Progenitor cell of endocrine pancreas (in vitro differentiated cells): ENCODE data around the gene SUFU. TPM values are rescaled to one million over a fixed set of nuclear protein-coding genes. Genes with fewer than 3 reads are reported as not detected.
"Not testable (repeated sequence)": the region's sequence is repeated elsewhere in the genome, so short reads cannot be mapped to it uniquely, and the experiment has no call there.

Source experiments
- DNase-seq: peaks from one replicate; pipeline ENCODE4 v3.0.0; 2021; ENCODE audit warnings: low spot score; ENCODE audit not compliant: unreplicated experiment
- H3K27ac Mint-ChIP-seq: 2 replicates; pipeline ENCODE4 v1.8.0; 2021; ENCODE audit warnings: mild to moderate bottlenecking, moderate library complexity, mixed read lengths
- H3K27me3 Mint-ChIP-seq: 2 replicates; pipeline ENCODE4 v1.8.0; 2021; ENCODE audit warnings: mixed read lengths
- H3K36me3 Mint-ChIP-seq: 2 replicates; pipeline ENCODE4 v1.8.0; 2022; ENCODE audit warnings: mixed read lengths; ENCODE audit not compliant: insufficient read depth
- H3K4me1 Mint-ChIP-seq: 2 replicates; pipeline ENCODE4 v1.8.0; 2021; ENCODE audit warnings: low read depth, mixed read lengths
- H3K4me3 Mint-ChIP-seq: 2 replicates; pipeline ENCODE4 v1.8.0; 2021; ENCODE audit warnings: low read depth, mild to moderate bottlenecking, moderate library complexity, mixed read lengths
- H3K9me3 Mint-ChIP-seq: 2 replicates; pipeline ENCODE4 v1.8.0; 2021; ENCODE audit warnings: low read depth, mixed read lengths
- total RNA-seq: library from RNA; stranded (reverse); gene quantifications from 2 replicates; pipeline ENCODE4 v1.2.1, GENCODE V29; 2021
- TF ChIP-seq, protein P1 (sequence below): fragments of 200-600 bp; sonication (generic); IDR thresholded peaks from one replicate; pipeline ENCODE4 v1.5.0; 2021; ENCODE audit warnings: antibody characterized with exemption, mild to moderate bottlenecking; ENCODE audit not compliant: unreplicated experiment

The SUFU gene
- total RNA-seq, 1 donor from 2014 or later = 25.8 TPM

GRCh38 chr10:102527546-102527945 is 23.8 kb downstream of the SUFU start:
- Mint-ChIP-seq H3K27me3 (no peaks in the 10 kb centered on the region), H3K9me3 (no peaks in the 10 kb centered on the region), H3K4me1 (no peaks in the 10 kb centered on the region)

GRCh38 chr10:102534333-102534732 is 30.6 kb downstream of the SUFU start:
- H3K27ac Mint-ChIP-seq = peak overlapping the region; percentile 29
- no peaks in the 10 kb centered on the region for H3K27me3 Mint-ChIP-seq
- DNase-seq = no peak
- peaks cover 5% of the 10 kb centered on the region for H3K36me3 Mint-ChIP-seq
- H3K9me3 Mint-ChIP-seq = no peaks in the 10 kb centered on the region
- TF ChIP-seq, protein P1, sequence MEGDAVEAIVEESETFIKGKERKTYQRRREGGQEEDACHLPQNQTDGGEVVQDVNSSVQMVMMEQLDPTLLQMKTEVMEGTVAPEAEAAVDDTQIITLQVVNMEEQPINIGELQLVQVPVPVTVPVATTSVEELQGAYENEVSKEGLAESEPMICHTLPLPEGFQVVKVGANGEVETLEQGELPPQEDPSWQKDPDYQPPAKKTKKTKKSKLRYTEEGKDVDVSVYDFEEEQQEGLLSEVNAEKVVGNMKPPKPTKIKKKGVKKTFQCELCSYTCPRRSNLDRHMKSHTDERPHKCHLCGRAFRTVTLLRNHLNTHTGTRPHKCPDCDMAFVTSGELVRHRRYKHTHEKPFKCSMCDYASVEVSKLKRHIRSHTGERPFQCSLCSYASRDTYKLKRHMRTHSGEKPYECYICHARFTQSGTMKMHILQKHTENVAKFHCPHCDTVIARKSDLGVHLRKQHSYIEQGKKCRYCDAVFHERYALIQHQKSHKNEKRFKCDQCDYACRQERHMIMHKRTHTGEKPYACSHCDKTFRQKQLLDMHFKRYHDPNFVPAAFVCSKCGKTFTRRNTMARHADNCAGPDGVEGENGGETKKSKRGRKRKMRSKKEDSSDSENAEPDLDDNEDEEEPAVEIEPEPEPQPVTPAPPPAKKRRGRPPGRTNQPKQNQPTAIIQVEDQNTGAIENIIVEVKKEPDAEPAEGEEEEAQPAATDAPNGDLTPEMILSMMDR = no peak
- peaks cover 4% of the 10 kb centered on the region for H3K4me1 Mint-ChIP-seq
- H3K4me3 Mint-ChIP-seq = no peak overlapping the region

More at GRCh38 chr10:102527546-102527945, 23.8 kb downstream of the SUFU start:
- peaks cover 8% of the 10 kb centered on the region for H3K36me3 Mint-ChIP-seq
- DNase-seq = no peak
- H3K27ac Mint-ChIP-seq = no peak overlapping the region
- TF ChIP-seq, protein P1 = no peak
- H3K4me3 Mint-ChIP-seq = no peak overlapping the region

DNA sequence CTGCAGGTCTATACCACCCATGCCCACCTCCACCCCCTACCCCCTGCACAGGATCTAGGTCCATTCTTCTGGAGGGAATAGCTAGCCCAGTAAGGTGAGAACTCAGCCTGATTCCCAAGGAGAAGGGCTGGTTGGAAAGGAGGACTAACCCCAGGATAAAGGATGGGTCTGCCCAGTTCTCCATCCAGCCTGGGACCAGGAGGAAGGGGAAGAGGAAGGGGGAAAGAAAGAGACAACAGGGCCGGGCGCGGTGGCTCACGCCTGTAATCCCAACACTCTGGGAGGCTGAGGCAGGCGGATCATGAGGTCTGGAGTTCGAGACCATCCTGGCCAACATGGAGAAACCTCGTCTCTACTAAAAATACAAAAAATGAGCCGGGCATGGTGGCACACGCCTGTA is 31.2 kb downstream of the SUFU start:
- H3K27me3 Mint-ChIP-seq, DNase-seq, H3K9me3 Mint-ChIP-seq, H3K27ac Mint-ChIP-seq, H3K36me3 Mint-ChIP-seq, H3K4me3 Mint-ChIP-seq, H3K4me1 Mint-ChIP-seq: not testable (repeated sequence)

- no peaks in the 10 kb centered on the region for H3K27me3 Mint-ChIP-seq
Observed at GRCh38 chr10:102535481-102536147, 31.8 kb downstream of the SUFU start.

GRCh38 chr10:102537367-102537766 is 33.6 kb downstream of the SUFU start:
- Mint-ChIP-seq H3K9me3 (no peaks in the 10 kb centered on the region), H3K4me1 (peaks cover 4% of the 10 kb centered on the region)
- TF ChIP-seq, protein P1 = no peak

More at GRCh38 chr10:102535481-102536147, 31.8 kb downstream of the SUFU start:
- TF ChIP-seq, protein P1 = no peak
- no peak for DNase-seq
- Mint-ChIP-seq H3K4me1 (peaks cover 4% of the 10 kb centered on the region), H3K4me3 (no peak overlapping the region), H3K9me3 (no peaks in the 10 kb centered on the region), H3K27ac (no peak overlapping the region), H3K36me3 (peaks cover 5% of the 10 kb centered on the region)

GRCh38 chr10:102537948-102538347 is 34.2 kb downstream of the SUFU start:
- no peak overlapping the region for H3K27ac Mint-ChIP-seq
- H3K4me1 Mint-ChIP-seq = peaks cover 4% of the 10 kb centered on the region
- TF ChIP-seq, protein P1 = no peak
- H3K27me3 Mint-ChIP-seq = no peaks in the 10 kb centered on the region
- H3K4me3 Mint-ChIP-seq = no peak overlapping the region
- no peaks in the 10 kb centered on the region for H3K9me3 Mint-ChIP-seq
- no peak for DNase-seq
- H3K36me3 Mint-ChIP-seq = peaks cover 3% of the 10 kb centered on the region

More at GRCh38 chr10:102537367-102537766, 33.6 kb downstream of the SUFU start:
- H3K27ac Mint-ChIP-seq = no peak overlapping the region
- no peaks in the 10 kb centered on the region for H3K27me3 Mint-ChIP-seq
- no peak for DNase-seq
- peaks cover 4% of the 10 kb centered on the region for H3K36me3 Mint-ChIP-seq
- no peak overlapping the region for H3K4me3 Mint-ChIP-seq
